NOMO-1 treated with DMSO at 0.1 percent for 48 hours (cell line): ENCODE results near the gene GDPD2.

Source experiments
- DNase-seq: peaks from one replicate; lab custom pipeline; 2025; ENCODE audit not compliant: unreplicated experiment; lab: John Stamatoyannopoulos, UW

GDPD2 gene

DNA sequence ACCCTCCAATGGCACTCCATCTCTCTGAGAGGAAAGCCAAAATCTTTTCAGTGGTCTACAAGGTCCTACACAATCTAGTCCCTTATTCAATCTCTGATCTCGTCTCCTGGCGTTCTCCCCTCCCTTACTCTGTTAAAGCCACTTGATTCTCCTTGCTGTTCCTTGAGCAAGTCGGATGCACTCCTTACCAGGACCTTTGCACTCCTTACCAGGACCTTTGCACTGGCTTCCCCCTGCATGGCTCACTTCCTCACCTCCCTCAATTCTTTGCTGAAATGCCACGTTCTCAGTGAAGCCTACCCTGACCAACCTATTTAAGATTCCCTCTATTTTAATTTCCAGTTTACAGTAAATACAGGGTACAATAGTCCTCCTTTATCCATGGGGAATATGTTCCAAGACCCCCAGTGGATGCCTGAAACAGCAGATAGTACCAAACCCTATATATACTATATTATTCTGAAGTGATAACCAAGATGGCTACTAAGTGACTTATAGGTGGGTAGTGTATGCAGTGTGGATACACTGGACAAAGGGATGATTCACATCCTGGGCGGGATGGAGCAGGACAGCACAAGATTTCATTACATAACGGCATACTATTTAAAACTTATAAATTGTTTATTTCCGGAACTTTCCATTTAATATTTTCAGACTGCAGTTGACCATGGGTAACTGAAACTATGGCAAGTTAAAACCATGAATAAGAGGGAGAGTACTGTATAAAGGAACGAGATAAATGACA, 15.0 kb downstream of the GDPD2 start:
- no peak for DNase-seq

- no peak for DNase-seq
Observed at GRCh38 chrX:70439016-70439415, 15.9 kb downstream of the GDPD2 start.

DNA sequence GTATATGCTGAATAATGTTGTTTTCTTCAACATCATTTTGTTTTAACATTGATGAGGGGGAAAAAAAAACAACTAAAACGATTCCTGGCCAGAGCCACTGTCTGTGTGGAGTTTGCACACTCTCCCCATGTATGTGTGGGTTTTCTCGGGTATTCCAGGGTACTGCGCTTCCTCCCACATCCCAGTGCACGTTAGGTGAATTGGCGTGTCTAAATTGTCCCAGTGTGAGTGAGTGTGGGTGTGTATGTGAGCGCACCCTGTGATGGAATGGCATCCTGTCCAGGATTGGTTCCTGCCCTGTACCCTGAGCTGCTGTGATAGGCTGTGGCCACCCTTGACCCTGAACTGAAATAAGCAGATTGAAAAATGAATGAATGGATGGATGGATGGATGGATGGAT, 19.1 kb downstream of the GDPD2 start:
- DNase-seq, result no peak

DNA sequence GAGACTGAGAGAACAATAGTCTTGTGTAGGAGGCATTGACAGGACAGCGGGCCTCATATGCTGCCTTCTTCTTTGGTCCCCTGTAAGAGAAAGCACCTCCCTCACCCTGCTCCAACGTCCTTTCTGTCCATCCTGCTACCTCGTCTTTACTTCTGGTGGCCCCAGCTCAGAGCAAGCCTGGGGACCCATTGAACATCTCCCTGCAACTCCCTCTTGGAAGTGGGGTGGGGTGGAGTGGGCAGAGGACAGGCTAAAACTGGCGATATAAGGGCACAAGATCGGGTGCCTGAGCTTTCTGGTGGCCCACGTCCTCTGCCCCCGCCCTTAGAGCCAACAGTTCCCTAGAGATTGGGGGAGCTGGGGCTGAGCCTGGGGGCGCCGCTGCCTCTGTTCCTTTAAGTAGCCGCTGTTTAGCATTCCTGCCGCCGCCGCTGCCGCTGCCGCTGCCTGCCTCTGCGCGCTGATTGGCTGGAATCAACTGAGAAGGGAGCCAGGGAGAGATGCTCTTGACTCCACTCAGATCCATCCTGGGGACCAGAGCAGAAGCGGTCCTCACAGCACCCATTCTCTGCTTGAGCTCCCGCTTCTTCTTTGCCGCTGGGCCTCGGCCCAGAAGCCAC, 21.3 kb downstream of the GDPD2 start, which contains the start of gene DLG3:
Gene DLG3 (plus strand): TSS at position 510 of the 620 bp plus-strand sequence. CDS start 367 bp downstream, outside the sequence.
- DNase-seq, result no peak

DNA sequence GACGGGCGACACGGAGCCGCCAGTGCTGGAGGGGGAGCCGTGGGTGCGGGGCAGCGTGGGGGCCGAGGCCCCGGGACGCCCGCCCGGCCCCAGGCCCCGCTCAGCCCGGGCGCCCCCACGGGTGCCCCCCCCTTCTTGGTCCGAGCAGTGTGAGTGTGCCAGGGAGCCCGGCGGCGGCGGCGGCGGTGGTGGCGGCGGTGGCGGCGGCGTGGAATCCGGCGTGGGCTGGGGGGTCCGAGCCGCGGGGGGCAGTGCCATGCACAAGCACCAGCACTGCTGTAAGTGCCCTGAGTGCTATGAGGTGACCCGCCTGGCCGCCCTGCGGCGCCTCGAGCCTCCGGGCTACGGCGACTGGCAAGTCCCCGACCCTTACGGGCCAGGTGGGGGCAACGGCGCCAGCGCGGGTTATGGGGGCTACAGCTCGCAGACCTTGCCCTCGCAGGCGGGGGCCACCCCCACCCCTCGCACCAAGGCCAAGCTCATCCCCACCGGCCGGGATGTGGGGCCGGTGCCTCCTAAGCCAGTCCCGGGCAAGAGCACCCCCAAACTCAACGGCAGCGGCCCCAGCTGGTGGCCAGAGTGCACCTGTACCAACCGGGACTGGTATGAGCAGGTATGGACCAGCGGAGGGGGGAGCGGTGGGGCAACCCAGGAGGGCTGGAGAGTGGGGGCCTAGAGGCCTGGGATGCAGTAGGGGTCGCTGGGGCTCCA, 22.0 kb downstream of the GDPD2 start:
- no peak for DNase-seq

- DNase-seq, result no peak
Observed at GRCh38 chrX:70445951-70446350, 22.8 kb downstream of the GDPD2 start.

DNA sequence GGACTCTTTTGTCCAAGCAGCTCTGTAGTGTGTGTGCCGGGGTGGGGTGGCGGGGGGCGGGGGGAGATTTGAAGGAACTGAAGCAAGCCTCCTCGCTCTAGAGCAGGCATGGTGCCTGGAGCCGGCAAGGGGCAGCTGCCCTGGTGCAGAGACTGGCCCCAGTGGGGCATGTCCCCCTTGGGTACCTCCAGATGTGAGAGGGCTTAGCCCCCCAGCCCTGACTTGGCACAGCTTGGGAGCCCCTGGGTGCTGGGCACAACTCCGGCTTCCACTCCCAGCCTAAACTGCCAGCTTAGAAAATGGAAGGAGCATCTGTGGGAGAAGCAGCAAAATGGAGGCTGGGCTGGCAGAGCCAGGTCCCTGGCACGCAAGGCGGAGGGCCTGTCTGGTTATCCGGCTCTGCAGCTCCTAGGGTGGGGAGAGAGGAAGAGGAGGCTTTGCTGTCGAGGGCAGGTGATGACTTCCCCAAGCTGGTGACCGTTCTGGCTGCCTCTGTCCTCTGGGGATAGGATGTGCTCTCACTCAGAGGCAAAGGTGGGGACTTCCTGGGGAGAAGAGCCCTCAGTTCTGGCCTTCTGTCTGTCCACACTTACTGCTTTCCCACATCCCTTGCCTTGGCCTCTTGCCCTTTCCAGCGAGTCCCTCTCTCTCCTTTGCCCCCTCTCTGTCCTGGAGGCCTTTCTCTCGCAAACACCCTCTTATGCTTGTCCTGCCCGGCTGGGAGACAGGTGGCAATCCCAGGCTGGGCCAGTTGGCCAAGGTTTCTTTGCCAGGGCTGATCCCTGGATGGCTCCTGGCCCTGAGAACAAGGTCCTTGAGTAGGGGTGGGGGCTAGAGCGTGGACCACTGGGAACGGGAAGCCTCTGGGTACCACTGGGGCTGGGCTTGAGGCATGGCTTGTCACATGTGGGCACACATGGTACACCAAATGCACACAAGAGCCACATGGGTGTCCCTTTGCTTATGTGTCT, 23.6 kb downstream of the GDPD2 start:
- DNase-seq, result no peak

GRCh38 chrX:70449457-70449966, 26.4 kb downstream of the GDPD2 start:
- no peak for DNase-seq

- no peak for DNase-seq
Observed at GRCh38 chrX:70452143-70452733, 29.1 kb downstream of the GDPD2 start.

GRCh38 chrX:70453024-70453618, 30.0 kb downstream of the GDPD2 start:
- DNase-seq, result no peak

- DNase-seq, result peak; percentile 33
Observed at GRCh38 chrX:70454441-70455365, 31.6 kb downstream of the GDPD2 start.

GRCh38 chrX:70455366-70456202, 32.5 kb downstream of the GDPD2 start:
- DNase-seq, result no peak

DNA sequence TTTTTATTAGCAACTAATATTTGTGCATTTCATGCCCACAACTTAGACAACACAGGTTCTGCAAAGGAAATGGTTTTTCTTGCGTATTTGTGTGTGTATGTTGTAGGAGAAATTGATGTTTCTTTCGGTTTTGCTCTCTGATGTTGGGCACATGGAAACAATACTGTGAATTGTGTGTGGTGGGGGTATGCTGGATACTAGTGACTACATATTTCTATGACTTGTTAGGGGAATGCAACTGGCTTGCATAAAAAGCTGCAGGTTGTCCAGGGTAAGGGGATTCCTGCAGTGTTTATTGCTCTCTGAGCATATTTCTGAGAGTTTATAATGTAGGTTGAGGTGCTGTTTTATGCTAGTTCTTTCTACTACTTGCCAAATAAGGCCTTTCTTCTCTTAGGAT, 33.1 kb downstream of the GDPD2 start:
- no peak for DNase-seq

DNA sequence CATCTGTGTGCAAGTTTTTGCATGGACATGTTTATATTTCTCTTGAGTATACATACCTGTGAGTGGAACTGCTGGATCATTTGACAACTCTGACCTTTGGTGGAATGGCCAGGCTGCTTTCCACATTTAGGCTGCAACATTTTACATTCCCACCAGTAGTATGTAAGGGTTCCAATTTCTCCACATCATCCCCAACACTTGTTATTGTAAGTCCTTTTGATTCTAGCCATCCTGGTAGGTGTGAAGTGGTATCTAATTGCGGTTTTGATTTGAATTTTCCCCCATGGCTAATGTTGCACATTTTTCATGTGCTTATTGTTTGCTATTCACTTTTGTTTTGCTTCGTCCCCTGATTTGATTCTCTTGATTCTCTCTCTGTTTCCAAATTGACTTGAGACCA, 37.9 kb downstream of the GDPD2 start:
- DNase-seq, result no peak

GRCh38 chrX:70464051-70464450, 40.9 kb downstream of the GDPD2 start:
- DNase-seq, result no peak

- no peak for DNase-seq
Observed at GRCh38 chrX:70466968-70467367, 43.9 kb downstream of the GDPD2 start.

DNA sequence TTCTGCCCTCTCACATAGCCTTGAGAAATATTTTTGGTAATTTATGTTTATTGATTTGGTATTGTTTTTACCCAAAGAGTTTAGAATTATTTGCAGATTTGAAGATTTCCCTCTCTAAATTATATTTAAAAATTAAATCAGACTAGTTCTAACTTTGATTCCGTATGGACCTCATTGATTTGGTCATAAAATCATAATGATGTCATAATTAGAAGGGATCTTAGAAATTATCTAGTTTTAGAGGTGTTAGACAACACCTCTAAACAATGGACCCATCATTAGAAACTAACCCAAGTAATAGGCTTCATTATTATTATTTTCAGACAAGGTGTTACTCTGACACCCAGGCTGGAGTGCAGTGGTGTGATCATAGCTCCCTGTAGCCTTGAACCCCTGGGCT, 45.6 kb downstream of the GDPD2 start:
- no peak for DNase-seq

DNA sequence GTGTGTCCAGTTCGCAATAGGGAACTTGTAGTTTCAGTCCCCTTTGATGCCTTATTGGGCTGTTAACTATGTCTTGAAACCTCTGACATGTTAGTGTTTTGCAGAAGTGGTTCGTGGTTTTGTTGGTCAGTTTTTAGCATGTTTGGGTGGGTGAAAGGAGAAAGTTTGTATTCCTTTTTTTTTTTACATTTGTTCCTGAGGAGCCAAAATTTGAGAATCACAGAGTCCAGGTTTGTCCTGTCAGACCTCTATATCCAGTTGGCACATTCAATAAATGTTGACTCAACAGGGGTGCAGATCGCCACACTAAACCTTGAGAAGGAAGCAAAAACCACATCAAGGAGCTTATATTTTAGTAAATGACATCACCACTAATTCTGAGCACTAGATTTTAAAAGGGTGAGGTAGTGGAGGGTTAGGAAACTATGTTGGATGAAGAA, 47.8 kb downstream of the GDPD2 start:
- peak; percentile 56 for DNase-seq
